ENCODE results near the gene TBCCD1. TPM values are rescaled to one million over a fixed set of nuclear protein-coding genes. Genes with fewer than 3 reads are reported as not detected.

The TBCCD1 gene, protein sequence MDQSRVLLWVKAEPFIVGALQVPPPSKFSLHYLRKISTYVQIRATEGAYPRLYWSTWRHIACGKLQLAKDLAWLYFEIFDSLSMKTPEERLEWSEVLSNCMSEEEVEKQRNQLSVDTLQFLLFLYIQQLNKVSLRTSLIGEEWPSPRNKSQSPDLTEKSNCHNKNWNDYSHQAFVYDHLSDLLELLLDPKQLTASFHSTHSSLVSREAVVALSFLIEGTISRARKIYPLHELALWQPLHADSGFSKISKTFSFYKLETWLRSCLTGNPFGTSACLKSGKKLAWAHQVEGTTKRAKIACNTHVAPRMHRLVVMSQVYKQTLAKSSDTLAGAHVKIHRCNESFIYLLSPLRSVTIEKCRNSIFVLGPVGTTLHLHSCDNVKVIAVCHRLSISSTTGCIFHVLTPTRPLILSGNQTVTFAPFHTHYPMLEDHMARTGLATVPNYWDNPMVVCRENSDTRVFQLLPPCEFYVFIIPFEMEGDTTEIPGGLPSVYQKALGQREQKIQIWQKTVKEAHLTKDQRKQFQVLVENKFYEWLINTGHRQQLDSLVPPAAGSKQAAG
- 13.5 and 14.2 TPM in 2 replicates for total RNA-seq
- long read RNA-seq, transcript TBCCD1-201 (8 exons, 2,441 nt): major isoform, 44 of 54 reads
- long read RNA-seq, transcript TBCCD1-203 (8 exons, 3,058 nt): minor isoform, 6 of 54 reads
- long read RNA-seq, partial matches to known transcripts: 2 of 54 reads
- long read RNA-seq, other reads (novel, unspliced or antisense): 2 of 54 reads

GRCh38 chr3:186567072-186567921 is at the start of gene TBCCD1:
Gene TBCCD1 (minus strand): TSS chr3:186567339. CDS start chr3:186564329, 3,010 bp downstream.
- no peaks in the 10 kb centered on the region for H3K27me3 Mint-ChIP-seq
- H3K9me3 Mint-ChIP-seq (ENCODE audit: low read depth): no peaks in the 10 kb centered on the region
- peak; percentile 98 for DNase-seq (ENCODE audit: low spot score, unreplicated experiment)
- no peak for TF ChIP-seq CTCF (IDR thresholded peaks at IDR 0.05; ENCODE audit: unreplicated experiment)
- peak within 1 kb of the TSS; percentile 92 for H3K4me3 Mint-ChIP-seq (ENCODE audit: low read depth)
- peak within 1 kb of the TSS; percentile 96 for H3K27ac Mint-ChIP-seq
- peaks cover 26% of the 10 kb centered on the region for H3K4me1 Mint-ChIP-seq (ENCODE audit: low read depth)
- H3K36me3 Mint-ChIP-seq (ENCODE audit: insufficient read depth): peaks cover 2% of the 10 kb centered on the region

DNA sequence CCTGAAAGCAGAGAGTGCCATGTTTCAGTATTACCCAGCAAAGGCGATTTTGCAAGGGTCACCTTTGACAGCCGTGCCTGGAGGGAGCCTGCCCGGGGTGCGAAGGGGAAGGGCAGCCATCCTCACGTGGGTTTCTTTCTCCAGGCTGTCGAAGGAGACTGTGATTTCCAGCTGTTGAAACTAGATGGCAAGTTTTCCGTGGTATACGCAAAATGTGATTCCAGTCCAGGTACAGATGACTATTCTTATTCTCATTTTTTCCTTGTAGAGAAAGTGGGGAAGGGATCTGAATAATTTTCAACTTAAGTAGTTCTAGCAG is 49.1 kb upstream of the TBCCD1 start:
- Mint-ChIP-seq H3K4me1 (ENCODE audit: low read depth) (peaks cover 5% of the 10 kb centered on the region), H3K36me3 (ENCODE audit: insufficient read depth) (no peaks in the 10 kb centered on the region), H3K27me3 (peaks cover 60% of the 10 kb centered on the region), H3K9me3 (ENCODE audit: low read depth) (no peaks in the 10 kb centered on the region), H3K4me3 (ENCODE audit: low read depth) (no peak overlapping the region), H3K27ac (no peak overlapping the region)
- DNase-seq (ENCODE audit: low spot score, unreplicated experiment): no peak
- no peak for TF ChIP-seq CTCF (IDR thresholded peaks at IDR 0.05; ENCODE audit: unreplicated experiment)

DNA sequence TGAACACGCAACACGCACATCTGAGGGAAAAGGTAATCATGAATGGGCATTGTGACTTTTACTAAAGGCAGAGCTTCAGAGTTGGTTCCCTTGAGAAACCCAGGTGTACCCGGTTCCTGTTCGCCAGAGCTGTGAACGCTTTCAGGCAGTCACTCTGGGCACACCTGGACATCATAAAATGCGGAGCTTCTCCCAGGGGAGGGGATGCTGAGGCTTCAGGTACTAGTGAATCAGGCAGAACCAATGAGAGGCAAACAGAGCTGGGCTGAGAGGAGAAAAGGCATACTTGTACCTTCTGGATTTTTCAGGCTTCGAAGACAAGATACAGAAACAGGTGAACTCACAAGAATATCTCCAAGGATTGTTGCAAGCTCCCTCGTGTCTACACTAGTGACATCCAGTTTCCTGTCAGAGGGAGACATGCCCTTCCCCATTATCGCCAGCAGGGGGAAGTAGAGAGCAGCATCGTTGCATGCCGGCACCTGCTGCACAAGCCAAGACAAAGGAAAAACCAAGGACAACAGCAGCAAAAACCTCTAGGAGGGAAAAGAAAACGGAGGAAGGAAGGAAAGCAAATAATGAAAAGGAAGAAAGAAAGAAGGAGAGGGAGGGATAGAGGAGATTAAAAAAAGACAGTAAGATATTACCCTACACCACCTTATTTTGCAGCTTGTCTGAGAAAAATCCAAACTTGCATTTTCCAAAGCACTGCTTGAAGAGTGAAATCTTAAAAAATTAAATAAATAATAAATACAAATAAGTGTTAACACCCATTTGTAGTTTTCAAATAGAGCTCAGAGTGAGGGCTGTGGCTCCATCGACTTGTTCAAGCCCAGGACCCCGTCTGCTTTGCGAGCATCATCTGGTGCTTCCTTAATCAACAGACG is 47.7 kb upstream of the TBCCD1 start:
- H3K4me1 Mint-ChIP-seq (ENCODE audit: low read depth): peaks cover 5% of the 10 kb centered on the region
- peak; percentile 91 for TF ChIP-seq CTCF (IDR thresholded peaks at IDR 0.05; ENCODE audit: unreplicated experiment)
- H3K9me3 Mint-ChIP-seq (ENCODE audit: low read depth): no peaks in the 10 kb centered on the region
- no peaks in the 10 kb centered on the region for H3K36me3 Mint-ChIP-seq (ENCODE audit: insufficient read depth)
- no peak overlapping the region for H3K27ac Mint-ChIP-seq
- H3K27me3 Mint-ChIP-seq: peaks cover 56% of the 10 kb centered on the region
- peak; percentile 75 for DNase-seq (ENCODE audit: low spot score, unreplicated experiment)
- no peak overlapping the region for H3K4me3 Mint-ChIP-seq (ENCODE audit: low read depth)

DNA sequence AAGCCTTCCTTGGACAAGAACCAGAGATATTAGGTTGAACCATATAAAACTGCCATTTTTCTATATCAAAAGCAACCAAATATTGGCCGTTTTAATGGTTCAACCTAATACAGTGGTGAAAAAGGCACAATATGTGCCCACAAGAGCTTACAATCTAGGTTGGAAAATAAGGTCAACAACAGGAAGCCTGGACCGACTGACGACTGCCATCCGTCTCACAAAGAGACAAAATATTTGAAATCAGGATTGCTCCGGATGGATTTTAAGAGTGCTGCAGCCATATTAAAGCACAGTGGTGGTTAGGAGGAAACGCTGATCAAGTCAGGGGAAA is 47.1 kb upstream of the TBCCD1 start:
- H3K36me3 Mint-ChIP-seq (ENCODE audit: insufficient read depth): no peaks in the 10 kb centered on the region
- no peak for DNase-seq (ENCODE audit: low spot score, unreplicated experiment)
- H3K27me3 Mint-ChIP-seq: peaks cover 53% of the 10 kb centered on the region
- H3K27ac Mint-ChIP-seq: no peak overlapping the region
- H3K4me3 Mint-ChIP-seq (ENCODE audit: low read depth): no peak overlapping the region
- no peaks in the 10 kb centered on the region for H3K9me3 Mint-ChIP-seq (ENCODE audit: low read depth)
- no peak for TF ChIP-seq CTCF (IDR thresholded peaks at IDR 0.05; ENCODE audit: unreplicated experiment)
- peaks cover 5% of the 10 kb centered on the region for H3K4me1 Mint-ChIP-seq (ENCODE audit: low read depth)
